Skeletal muscle cell (primary cell): ENCODE data around the gene STEAP1B.

Experiments
- DNase-seq: peaks from one replicate; pipeline ENCODE4 v3.0.0-alpha.2; 2010; ENCODE audit warnings: low read depth
- H3K4me3 ChIP-seq: 2 replicates; pipeline ENCODE4 v1.5.1; 2011; ENCODE audit warnings: low read depth, mild to moderate bottlenecking, control low read depth, low read length, moderate library complexity

Gene STEAP1B

DNA sequence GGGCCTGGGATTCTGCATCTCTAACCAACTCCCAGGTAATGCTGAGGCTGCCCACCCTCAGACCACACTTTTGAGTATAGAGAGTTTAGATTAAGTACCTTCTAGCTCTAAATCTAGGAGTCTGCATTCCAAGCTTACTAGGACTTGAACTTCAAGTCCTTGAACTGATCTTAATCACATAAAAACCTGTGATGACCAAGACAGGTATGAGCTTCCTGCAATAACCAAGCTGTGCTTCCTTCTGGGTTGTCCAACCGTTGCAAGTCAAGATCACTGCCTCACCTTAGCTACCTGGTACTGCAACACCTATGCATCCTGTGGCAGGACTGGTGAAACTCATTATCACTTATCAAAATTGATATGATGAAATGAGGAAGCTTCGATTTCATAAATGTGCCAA, 110.1 kb downstream of the STEAP1B start:
- no peak for DNase-seq

DNA sequence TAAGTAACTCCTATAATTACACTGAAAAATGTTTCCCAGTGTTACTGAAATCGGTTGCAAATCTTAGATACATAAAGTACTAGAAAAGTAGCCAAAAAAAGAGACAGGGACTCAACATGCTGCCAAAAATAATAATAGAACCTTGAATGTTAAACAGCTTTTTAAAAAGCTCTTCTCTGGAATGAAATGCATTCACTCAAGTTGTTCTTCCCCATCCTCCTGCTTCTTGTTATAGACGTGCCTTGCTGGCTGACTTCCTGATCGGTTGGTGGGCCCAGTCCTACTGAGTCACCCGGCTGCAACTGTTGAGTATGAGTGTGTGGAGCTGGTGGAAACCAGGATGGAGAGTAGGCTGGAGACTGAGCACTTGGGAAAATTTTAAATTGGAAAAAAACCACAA, 112.4 kb downstream of the STEAP1B start:
- peak; percentile 85 for DNase-seq

More for the DNA sequence above, 110.1 kb downstream of the STEAP1B start:
- no peak overlapping the region for H3K4me3 ChIP-seq

DNA sequence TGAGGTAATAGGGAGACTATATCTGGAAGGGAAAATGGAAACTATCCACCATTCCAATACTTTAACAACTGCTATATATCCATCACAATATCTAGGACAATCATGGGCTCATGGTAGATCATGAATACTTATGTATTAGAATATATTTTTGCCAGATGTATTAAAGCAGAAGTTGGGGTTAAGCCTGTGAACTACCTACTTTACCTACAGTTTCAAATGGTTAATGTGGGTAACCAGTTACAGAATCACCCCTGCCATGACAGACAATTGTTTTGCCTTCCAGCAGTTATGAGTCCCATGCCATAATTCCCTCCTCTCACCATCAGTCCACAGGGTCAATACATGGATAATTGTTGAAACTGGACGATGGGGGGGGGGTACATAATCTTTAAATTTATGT, 113.1 kb downstream of the STEAP1B start:
- H3K4me3 ChIP-seq, result no peak overlapping the region
- no peak for DNase-seq

More for the DNA sequence above, 112.4 kb downstream of the STEAP1B start:
- no peak overlapping the region for H3K4me3 ChIP-seq

DNA sequence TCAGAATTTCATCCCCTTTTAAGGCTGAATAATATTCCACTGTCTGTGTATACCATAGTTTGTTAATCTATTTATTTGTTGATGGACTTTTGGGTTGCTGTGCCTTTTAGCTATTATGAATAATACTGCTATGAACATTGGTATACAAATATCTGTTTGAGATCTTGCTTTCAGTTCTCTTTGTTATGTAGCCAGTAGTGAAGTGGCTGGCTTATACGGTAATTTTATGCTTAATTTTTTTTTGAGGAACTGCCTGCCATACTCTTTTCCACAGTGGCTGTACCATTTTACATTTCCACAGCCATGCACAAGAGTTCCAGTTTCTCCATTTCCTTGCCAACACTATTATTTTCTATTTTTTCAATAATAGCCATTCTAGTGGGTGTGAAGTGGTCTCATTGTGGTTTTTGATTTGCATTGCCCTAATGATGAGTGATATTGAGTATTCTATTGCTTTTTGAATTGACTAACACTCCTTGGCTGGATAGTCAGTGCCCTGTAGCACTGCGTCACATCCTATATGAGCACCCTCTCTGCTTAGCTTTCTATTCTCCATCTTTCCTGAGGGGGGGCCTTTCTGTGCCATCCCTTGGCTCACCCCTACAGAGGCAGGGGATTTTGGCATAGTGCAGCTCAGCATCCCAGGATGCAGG, 113.7 kb downstream of the STEAP1B start:
- no peak for DNase-seq
- no peak overlapping the region for H3K4me3 ChIP-seq

DNA sequence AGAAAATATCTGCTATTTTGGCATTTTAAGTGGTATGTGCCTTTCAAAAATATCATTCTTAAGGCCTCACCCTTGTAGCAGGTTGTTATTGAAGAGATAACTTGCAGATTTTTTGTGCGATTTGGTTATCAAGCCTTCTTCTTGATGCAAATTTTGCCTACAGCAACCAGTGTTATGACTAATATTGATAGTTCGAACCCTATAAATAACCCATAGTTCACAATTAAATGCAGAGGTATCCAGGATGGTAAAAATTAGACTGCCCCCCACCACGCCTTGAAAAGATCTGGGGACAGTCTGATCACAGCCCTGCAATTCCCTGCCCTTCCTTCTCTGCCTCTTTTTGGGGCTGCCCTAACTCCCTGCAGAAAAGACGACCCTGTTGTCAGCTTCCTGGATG, 114.7 kb downstream of the STEAP1B start:
- no peak for DNase-seq
- H3K4me3 ChIP-seq, result no peak overlapping the region

DNA sequence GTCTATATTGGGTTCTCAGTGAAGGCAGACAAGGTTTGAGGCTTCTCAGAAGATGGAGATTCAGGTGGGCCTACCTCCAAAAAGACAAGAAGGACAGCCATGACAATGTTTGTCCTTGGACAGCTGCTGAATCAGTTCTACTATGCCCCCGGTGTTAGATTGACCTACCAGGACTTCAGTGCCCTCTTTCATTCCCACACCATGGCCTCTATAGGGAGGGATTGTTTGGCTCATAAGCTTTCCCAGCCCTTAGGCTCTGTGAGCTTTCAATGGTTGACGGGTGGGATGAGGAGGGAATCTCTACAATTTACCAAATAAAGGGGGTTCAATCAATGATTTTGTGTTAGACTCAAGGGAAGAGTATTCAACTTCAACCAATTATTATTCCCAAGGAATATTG, 119.7 kb downstream of the STEAP1B start:
- DNase-seq, result no peak
- H3K4me3 ChIP-seq, result no peak overlapping the region

DNA sequence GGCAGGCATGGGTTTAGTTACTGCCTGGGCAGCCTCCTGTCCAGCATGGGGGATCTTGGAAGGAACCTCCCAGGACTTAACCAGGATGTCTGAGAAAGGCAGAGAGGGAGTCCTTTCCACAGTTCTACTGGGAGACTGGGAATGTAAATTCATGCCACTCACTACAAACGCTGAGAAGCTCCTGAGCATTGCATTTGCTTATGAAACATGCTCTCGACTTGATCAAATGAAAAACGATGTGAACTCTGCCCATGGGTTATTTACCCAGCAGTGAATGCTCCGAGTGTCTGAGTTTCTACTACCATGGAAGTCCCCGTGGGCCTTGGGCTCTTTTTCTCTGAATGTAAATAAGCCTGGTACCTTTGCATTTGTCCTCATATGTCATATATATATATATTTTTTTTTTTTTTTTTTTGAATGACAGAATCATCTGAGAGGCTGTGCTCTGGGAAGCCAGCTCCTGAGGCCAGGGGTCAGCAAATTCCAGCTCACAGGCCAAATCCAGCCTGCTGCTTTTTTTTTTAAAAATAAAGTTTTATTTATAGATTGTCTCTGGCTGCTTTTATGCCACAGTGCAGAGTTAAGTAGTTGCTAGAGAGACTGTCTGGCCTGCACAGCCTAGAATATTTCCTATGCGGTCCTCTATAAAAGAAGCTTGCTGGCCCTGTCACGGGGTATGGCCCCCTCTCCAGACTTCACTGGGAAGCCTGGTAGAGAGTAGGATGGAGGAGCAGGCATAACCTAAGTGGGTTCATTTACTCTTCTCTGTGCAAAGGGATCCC, 121.6 kb downstream of the STEAP1B start:
- no peak for DNase-seq
- no peak overlapping the region for H3K4me3 ChIP-seq

DNA sequence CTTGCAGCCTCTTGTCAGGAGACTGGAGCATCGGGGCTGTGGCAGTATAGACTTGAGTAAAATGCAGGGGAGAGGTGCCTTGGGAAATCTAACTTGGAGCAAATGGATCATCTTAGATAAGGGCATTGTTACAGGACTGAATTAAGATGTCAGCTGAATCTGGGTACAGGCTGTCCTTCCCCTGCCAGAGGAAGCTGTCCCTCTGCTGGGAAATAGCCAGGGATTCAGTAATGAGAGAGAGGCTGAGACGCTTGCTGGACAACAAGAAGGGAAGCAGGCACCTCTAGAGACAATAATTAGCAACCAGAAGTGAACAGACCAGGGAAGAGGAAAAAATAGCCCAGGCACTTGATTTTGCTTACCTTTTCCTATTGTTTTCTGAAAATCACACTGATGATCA, 122.3 kb downstream of the STEAP1B start:
- H3K4me3 ChIP-seq, result no peak overlapping the region
- no peak for DNase-seq

DNA sequence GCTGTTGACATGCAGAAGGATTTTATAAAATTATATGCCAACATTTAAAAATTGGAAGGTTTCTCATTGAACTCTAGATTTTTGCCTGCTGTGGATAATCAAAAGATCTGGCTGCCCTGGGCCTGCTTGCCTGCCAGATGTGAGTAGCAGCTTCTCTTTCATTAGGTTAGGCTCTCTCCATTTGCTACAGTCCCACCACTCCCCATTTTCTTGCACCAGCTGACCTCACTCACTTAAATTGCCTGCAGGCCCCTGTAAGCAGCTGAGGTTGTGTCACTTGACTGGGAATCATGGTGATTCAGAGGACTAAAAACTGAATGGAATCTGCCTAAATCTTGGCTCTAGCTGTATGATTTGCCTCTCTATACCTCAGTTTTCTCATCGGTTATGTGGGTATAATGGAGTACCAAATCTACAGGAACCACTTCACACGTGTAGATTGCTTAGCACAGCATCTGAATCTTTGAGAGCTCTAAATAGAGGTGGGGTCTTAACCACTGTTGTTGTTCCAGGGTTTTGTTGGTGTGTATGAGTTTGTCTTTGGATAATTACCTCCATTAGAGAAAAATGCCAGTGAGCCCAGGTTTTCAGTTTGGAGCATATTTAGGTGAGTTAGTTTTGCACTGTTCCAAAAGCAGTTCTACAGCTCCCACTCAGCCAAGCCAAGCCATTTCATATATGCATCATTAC, 124.5 kb downstream of the STEAP1B start:
- DNase-seq, result no peak
- no peak overlapping the region for H3K4me3 ChIP-seq

DNA sequence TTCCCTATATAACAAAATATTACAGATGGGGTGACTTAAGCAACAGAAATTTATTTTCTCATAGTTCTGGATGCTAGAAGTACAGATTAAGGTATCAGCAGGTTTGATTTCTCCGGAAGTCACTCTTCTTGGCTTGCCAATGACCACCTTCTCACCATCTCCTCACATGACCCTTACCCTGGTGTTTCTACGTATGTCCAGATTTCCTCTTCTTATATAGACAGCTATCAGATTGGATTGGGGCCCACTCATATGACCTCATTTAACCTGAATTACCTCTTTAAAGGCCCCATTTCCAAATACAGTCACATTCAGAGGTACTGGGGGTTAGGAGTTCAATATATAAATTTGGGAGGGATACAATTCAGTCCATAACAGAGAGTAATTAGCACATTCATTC, 126.1 kb downstream of the STEAP1B start:
- no peak for DNase-seq
- no peak overlapping the region for H3K4me3 ChIP-seq

DNA sequence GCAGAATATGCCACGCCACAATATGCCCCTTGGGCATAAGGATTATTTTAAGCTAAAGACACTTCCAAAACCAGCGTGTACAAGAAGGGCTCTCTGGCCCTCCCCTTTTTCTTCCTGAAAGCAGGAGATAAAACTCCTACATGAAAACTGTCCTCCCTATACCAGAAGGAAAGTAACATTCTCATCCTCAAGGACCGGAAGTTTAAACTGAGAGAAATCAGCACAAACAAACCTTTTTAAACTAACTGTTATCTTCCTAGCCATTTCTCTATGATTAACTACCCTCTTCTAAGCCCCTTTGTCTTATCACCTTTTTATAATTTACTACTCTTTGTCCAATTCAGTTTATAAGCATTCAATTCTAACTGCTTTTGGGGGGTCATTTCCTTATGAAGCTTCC, 126.6 kb downstream of the STEAP1B start:
- H3K4me3 ChIP-seq, result no peak overlapping the region
- DNase-seq, result no peak

DNA sequence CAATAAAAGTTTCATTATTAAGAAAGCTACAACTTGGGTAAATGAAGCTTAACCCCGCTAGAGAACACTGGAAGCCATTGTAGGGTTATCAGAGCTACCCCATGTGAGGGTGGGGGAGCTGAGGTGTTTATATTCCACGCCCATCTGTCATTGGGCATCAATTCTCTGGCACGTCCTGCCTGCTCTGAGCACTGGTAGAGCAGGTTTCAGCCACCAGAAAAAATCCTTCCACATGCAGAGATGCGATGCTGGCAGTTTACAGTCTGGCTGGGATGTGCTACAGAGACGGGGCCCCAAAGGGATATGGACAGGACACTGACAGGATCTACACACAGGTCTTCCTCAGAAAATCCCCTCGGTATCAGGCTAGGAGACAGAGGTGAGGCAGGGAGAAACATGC, 127.1 kb downstream of the STEAP1B start:
- H3K4me3 ChIP-seq, result no peak overlapping the region
- DNase-seq, result no peak

DNA sequence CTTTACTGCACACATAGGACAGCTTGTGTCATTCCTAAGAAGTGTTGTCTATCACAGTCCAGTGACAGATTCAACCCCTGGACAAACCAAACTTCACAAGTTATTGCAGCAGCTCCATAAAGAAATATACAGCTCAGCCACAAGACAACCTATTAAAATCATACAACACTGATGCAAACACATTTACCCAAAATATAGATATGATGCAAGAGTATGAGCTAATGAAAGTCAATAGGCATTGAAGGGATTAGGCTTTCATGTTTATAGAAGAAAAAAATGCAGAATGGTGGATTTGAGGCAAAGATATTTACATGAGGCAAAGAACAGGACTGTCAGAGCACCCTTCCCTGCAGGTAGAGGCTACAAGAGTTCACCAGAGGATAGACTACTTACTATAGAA, 128.1 kb downstream of the STEAP1B start:
- no peak for DNase-seq
- no peak overlapping the region for H3K4me3 ChIP-seq
